NCI-H2227 (cell line): Measurements from ENCODE around the gene IAH1.
A peak's percentile ranks its signal among the peaks of the same experiment; 100 is the strongest.

ENCODE experiments used
- DNase-seq: peaks from one replicate; lab custom pipeline; 2025; ENCODE audit not compliant: unreplicated experiment; lab: John Stamatoyannopoulos, UW

The IAH1 gene, protein sequence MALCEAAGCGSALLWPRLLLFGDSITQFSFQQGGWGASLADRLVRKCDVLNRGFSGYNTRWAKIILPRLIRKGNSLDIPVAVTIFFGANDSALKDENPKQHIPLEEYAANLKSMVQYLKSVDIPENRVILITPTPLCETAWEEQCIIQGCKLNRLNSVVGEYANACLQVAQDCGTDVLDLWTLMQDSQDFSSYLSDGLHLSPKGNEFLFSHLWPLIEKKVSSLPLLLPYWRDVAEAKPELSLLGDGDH

DNA sequence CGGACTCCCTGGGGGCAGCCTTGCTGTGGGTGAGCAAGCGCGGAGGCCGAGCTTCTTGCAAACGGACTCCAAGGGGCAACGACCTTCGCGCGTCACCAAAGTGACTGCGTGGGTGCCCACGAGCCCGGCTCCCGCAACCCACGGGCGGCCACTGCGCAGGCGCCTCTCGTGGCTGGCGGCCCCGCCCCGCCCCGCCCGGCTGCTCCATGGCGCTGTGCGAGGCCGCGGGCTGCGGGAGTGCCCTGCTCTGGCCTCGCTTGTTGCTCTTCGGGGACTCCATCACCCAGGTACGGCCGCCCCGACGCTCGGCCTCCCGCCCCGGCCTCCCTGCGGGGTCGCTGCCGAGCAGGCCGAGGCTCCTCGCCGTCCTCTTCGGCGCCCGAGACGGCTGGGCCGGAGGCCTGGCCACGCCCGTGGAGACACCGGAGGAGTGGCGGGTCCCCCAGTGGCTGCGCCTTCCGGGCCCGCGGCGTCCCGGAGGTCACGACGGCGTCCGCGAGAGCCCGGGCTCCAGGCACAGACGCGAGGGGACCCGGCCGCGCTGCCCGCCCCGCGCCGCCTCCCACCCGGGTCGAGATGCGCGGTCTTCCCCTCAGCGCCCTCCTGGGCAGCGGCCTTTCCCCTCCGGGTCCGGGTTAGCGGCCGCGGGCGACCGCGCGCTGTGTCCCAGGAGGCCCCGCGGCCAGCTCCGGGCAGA, at the start of gene IAH1:
Gene IAH1 (plus strand): TSS at position 191 of the 697 bp plus-strand sequence. CDS start 16 bp downstream, at position 207.
- DNase-seq: peak; percentile 73

DNA sequence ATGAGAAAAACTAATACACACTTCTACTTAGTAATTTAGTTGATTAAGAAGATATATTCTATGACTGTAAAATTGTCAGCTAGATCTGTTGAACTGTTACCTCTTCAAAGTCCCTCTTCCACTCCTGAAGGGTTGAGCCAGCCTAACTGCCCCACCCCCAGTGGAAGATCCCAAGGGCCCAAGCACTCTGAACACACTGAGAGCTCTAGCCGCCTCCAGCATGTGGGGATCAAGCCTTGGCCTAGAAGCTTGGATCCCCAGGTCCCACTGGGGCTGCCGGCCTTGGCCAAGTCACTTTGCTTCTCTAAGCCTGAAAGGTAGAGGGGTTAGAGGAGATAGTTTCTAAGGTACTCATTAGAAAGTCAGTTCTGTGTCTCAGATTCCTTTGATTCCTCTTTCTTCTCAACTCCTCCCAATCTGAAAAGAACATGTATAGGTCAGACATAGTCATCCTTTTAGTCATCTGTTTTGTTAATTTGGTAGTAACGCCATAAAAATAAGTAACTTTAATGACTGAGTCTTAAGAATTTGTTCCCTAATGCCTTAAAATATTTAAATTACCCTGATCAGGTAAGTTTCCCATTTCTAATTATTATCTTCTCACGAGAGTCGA, 45.3 kb upstream of the IAH1 start:
- DNase-seq: no peak

- DNase-seq: no peak
Observed at GRCh38 chr2:9430316-9431293, 43.7 kb upstream of the IAH1 start.

DNA sequence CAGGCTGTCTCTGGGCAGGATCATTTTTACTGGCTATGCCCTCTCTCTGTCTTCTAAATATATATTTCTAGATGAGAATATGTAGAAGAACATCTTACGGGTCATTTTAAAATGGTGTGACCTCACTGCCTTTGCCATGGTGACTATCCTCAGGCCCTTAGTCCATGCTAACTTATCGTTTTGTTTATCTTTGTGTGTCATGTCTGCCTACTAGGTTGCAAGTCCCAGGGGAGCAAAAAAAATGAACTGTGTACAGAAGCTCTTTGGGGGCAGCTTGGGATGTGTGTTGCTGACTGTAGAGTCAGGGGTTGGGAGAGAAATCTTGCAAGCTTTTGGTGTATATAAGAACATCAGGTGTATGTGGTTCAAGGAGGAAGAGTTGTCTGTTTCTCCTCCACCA, 39.9 kb upstream of the IAH1 start:
- no peak for DNase-seq

GRCh38 chr2:9439536-9439935, 34.8 kb upstream of the IAH1 start:
- no peak for DNase-seq

- DNase-seq: no peak
Observed at GRCh38 chr2:9440058-9440727, 34.2 kb upstream of the IAH1 start.

GRCh38 chr2:9441556-9441955, 32.8 kb upstream of the IAH1 start:
- DNase-seq: no peak

- no peak for DNase-seq
Observed at GRCh38 chr2:9443526-9443925, 30.8 kb upstream of the IAH1 start.

DNA sequence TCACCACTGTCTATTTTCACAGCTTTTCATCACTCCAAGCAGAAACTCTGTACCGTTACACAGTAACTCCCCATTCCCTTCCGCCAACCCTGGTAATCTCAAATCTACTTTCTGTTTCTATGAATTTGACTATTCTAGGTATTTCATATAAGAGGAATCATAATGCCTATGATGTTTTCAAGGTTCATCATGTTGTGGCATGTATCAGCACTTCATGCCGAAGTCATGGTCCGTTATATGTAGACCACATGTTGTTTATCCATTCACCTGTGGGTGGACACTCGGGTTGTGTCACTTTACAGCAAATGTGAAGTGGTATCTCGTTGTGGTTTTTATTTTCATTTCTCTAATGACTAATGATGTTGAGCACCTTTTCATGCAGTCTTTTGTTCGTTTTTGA, 29.3 kb upstream of the IAH1 start:
- no peak for DNase-seq

DNA sequence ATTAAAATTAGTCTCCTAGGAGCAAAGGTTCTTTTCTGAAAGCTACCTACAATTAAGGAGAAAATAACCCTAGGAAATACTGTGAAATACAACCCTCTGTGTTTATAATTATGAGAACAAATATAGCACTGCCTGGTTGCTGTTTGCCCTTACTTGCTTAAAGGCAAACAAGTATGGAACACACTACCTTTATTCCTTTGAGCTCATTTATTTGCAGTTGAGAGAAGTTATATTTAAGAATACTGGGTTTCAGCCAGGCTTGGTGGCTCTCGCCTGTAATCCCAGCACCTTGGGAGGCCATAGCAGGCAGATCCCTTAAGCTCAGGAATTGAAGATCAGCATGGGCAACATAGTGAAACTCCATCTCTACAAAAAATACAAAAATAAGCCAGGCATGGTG, 23.1 kb upstream of the IAH1 start:
- no peak for DNase-seq

- DNase-seq: no peak
Observed at GRCh38 chr2:9460441-9461017, 13.8 kb upstream of the IAH1 start.

GRCh38 chr2:9461079-9461478, 13.3 kb upstream of the IAH1 start:
- DNase-seq: no peak

- DNase-seq: no peak
Observed at GRCh38 chr2:9462313-9462712, 12.0 kb upstream of the IAH1 start.

GRCh38 chr2:9462886-9463697, 11.3 kb upstream of the IAH1 start:
- no peak for DNase-seq

DNA sequence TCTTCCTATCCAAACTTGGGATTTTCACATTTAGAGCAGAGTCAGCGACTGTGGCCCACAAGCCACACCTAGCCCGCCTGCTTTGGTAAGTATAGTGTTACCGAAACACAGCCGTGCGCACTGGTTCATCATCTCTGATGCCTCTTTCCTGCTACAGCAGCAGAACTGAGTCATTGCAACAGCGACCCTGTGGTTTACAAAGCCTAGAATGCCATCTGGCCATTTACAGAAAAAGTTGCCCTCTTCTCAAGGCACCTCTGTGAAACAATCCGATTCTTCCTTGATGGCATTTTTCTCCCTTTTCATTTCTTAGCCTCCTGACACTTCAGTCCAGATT, 10.7 kb upstream of the IAH1 start:
- DNase-seq: no peak

- DNase-seq: no peak
Observed at GRCh38 chr2:9465170-9465569, 9.2 kb upstream of the IAH1 start.

GRCh38 chr2:9466147-9466683, 8.1 kb upstream of the IAH1 start:
- no peak for DNase-seq

GRCh38 chr2:9467687-9468086, 6.7 kb upstream of the IAH1 start:
- DNase-seq: no peak

GRCh38 chr2:9471206-9471605, 3.1 kb upstream of the IAH1 start:
- DNase-seq: no peak
